HS-5 (cell line): ENCODE results near the gene TBL2.
"Not testable (repeated sequence)": the region's sequence is repeated elsewhere in the genome, so short reads cannot be mapped to it uniquely, and the experiment has no call there.

ENCODE experiments used
- DNase-seq: peaks from one replicate; pipeline ENCODE4 v3.0.0-alpha.2; 2012; ENCODE audit warnings: low read depth

Gene TBL2

GRCh38 chr7:73570521-73570920, 7.9 kb downstream of the TBL2 start:
- no peak for DNase-seq

DNA sequence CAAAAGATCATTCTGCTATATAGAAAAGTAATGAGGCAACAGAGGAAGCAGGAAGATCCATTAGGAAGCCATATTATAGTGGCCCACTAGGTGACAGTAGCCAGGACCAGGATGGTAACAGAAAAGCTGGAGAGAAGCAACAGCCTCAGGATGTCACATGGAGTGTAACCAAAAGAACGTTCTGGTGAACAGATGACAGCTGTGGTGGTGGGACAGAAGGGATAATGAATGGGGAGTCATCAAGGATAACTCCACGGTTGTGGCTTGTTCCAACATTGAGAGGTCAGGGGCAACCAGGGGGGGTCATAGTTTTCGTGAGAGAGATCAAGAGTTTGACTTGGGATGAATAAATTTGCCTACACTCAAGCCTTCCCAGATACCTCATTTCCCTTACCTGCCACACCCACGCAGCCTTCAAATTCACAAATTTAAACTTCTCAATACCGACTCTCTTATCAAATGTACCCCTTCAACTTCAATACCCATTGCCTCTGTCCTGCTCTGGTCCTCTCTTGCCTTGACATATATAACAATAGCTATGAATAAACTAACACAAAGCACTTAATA, 9.3 kb downstream of the TBL2 start:
- DNase-seq, result no peak

GRCh38 chr7:73567846-73568685, 10.3 kb downstream of the TBL2 start:
- no peak for DNase-seq

- DNase-seq, result no peak
Measured at GRCh38 chr7:73567140-73567539, 11.2 kb downstream of the TBL2 start.

DNA sequence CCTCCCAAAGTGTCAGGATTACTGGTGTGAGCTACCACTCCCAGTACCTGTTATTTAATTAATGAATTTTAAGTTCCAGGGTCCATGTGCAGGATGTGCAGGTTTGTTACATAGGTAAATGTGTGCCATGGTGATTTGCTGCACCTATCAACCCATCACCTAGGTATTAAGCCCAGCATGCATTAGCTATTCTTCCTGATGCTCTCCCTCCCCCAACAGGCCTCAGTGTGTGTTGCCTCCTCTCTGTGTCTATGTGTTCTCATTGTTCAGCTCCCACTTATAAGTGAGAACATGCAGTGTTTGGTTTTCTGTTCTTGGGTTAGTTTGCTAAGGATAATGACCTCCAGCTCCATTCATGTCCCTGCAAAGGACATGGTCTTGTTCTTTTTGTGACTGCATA, 11.9 kb downstream of the TBL2 start:
- not testable (repeated sequence) for DNase-seq

GRCh38 chr7:73565675-73566340, 12.6 kb downstream of the TBL2 start:
- no peak for DNase-seq

DNA sequence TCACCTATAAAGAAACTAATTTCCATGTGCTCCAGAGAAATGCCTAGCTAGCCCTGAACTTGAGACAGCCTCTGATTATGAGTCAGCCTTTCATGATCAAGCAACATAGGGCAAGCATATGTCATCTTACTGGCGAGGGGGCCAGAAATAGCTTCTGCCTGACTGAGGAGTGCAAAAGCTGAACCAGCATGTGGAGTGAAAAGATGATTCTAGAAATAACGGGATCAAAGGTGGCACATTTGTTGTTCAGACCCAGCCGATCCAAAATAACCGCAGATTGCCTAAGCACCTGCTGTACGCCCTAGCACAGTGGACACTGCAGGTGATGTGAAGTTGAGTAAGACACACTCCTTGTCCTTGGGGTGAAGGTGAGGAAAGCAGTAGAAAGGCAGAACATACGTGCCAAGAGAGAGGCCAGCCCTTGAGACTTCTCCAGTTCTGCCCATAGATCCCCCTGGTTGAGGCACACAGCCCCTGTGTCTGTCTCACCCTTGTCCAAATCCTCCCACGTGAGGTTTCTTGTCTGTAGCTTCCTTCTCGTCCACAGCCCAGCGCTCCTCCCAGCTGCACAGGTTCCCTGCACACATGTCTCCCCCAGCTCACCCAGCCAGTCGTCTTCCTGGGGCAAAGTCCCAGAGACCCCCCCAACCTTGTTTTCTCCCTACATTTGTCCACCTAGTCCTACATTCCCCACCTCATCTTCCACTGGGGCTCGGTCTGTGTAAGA, 18.1 kb downstream of the TBL2 start:
- DNase-seq, result peak; percentile 74

GRCh38 chr7:73557397-73558257, 20.8 kb downstream of the TBL2 start, which contains the start of gene BCL7B:
TSS of gene BCL7B (minus strand) at chr7:73557690. CDS start at chr7:73557578, 112 bp downstream.
- DNase-seq, result no peak

DNA sequence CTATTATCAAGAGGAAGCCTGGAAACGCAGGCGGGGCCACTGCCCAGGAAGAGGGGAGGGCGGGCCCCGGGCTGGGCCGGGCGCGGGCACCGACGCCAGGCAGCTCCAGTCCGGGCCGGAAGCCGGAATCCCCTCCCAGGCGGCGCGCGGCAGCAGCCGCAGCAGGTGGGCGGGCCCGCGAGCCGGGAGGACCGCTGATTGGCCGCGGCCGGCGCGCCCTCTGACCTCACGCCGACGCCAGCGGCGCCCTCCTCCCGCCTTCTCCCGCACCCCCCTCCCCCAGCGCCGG, 21.3 kb downstream of the TBL2 start:
- peak; percentile 80 for DNase-seq

DNA sequence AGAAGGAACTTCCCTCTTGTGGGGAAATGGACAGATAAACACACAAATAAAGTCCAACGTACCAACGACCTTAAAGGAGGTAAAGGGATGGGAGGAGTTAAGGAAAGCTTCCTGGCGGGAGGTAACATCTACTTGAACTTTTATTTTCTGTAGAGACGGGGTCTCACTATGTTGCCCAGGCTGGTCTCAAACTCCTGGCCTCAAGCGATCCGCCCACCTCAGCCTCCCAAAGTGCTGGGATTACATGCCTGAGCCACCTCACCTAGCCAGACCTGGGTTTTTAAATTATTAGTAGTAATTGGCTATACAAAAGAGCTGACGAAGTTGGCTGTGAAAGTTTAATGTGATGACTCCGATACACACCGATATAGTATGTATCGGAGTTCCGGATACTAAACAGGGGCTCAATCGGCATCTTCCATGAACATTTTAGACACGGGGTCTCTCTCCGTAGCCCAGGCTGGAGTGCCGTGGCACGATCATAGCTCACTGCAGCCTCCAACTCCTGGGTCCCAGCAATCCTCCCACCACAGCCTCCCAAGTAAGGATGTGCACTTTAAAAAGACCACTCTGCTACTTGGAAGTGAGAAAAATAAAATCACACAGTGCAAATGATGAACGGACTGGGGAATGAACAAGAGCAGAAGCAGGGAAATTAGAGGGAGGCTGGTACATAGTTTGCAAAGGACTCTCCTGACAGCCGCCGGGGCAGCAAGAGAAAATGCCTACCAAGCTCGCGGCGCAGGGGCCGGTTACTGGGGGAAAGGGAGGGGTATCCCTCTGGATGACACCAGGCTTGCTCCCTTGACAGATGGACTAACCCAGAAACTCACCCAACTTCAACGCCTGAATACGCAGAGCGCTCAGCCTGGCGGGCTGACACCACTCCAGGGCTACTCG, 21.9 kb downstream of the TBL2 start:
- DNase-seq, result no peak

- DNase-seq, result no peak
Measured at GRCh38 chr7:73555411-73555982, 22.9 kb downstream of the TBL2 start.

DNA sequence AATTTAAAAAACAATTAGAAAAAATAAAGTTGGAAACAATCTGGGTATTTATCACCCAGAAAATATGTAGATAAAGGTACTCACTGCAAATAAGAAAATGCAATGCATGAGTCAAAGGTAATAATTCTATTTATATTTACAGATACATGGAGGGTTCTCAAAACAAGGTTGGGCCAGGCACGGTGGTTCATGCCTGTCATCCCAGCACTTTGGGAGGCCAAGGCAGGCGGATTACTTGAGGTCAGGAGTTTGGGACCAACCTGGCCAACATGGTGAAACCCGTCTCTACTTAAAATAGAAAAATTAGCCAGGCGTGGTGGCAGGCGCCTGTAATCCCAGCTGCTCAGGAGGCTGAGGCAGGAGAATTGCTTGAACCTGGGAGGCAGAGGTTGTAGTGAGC, 28.3 kb downstream of the TBL2 start:
- not testable (repeated sequence) for DNase-seq

- DNase-seq, result no peak
Measured at GRCh38 chr7:73549176-73549575, 29.2 kb downstream of the TBL2 start.

DNA sequence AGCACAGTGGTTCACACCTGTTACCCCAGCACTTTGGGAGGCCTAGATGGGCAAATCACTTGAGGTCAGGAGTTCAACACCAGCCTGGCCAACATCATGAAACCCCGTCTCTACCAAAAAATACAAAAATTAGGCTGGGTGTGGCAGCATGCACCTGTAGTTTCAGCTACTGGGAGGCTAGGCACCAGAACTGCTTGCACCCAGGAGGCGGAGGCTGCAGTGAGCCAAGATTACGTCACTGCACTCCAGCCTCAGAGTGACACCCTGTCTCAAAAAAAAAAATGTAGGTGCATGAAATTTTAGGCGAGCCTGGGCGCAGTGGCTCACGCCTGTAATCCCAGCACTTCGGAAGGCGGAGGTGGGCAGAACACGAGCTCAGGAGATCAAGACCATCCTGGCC, 30.5 kb downstream of the TBL2 start:
- DNase-seq, result no peak

DNA sequence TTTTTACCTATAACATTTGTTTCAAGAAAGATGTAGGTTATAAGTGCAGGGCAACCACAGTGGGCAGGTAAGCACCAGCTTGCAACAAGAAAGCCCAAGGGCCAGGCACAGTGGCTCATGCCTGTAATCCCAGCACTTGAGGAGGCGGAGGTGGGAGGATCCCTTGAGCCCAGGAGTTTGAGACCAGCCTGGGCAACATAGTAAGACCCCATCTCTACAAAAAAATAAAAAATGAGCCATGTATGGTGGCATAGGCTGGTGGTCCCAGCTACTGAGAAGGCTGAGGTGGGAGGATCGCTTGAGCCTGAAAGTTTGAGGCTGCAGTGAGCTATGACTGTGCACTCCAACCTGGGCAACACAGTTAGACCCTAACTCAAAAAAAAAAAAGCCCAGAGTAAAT, 33.7 kb downstream of the TBL2 start:
- DNase-seq, result no peak

DNA sequence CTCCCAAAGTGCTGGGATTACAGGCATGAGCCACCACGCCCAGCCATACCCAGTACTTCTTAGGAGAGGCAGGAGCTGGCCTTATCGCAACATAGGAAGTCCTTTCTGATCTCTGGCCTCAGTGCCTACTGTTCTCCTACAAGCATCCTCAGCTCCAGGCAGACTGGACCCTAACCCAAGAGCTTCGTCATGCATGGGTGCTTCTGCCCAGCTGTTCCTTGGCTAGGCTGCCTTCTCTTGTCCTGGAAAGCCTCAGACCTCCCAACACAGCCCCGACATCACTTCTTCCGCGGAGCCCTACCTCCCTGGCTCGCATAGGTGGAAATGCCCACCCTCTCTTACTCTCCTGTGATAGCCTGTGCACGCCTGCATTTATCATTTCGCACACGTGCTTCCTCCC, 36.7 kb downstream of the TBL2 start:
- no peak for DNase-seq

GRCh38 chr7:73539709-73540108, 38.7 kb downstream of the TBL2 start:
- DNase-seq, result no peak

- DNase-seq, result not testable (repeated sequence)
Measured at GRCh38 chr7:73538510-73538909, 39.9 kb downstream of the TBL2 start.

GRCh38 chr7:73537051-73537450, 41.3 kb downstream of the TBL2 start:
- DNase-seq, result no peak

- DNase-seq, result no peak
Measured at GRCh38 chr7:73536479-73536878, 41.9 kb downstream of the TBL2 start.
